Measurements from ENCODE around the gene COTL1.
A peak's percentile ranks its signal among the peaks of the same experiment; 100 is the strongest.
"Not testable (repeated sequence)": the region's sequence is repeated elsewhere in the genome, so short reads cannot be mapped to it uniquely, and the experiment has no call there.

The COTL1 gene

GRCh38 chr16:84567286-84567962 is 50.5 kb downstream of the COTL1 start:
- no peak for DNase-seq

- DNase-seq: no peak
These were observed 51.2 kb downstream of the COTL1 start for GRCh38 chr16:84566545-84567257.

- peak; percentile 38 for DNase-seq
These were observed 52.0 kb downstream of the COTL1 start for GRCh38 chr16:84565669-84566495.

GRCh38 chr16:84563786-84564420 is 54.0 kb downstream of the COTL1 start:
- no peak for DNase-seq

- no peak for DNase-seq
These were observed 54.7 kb downstream of the COTL1 start for GRCh38 chr16:84563064-84563715.

- DNase-seq: no peak
These were observed 55.6 kb downstream of the COTL1 start for GRCh38 chr16:84562174-84562815.

GRCh38 chr16:84561291-84561690 is 56.6 kb downstream of the COTL1 start:
- no peak for DNase-seq

- DNase-seq: no peak
These were observed 57.6 kb downstream of the COTL1 start for GRCh38 chr16:84560269-84560668.

GRCh38 chr16:84559311-84559932 is 58.5 kb downstream of the COTL1 start:
- DNase-seq: no peak

GRCh38 chr16:84558850-84559249 is 59.0 kb downstream of the COTL1 start:
- DNase-seq: not testable (repeated sequence)

GRCh38 chr16:84557504-84557903 is 60.4 kb downstream of the COTL1 start:
- DNase-seq: no peak

- no peak for DNase-seq
These were observed 60.8 kb downstream of the COTL1 start for GRCh38 chr16:84557059-84557458.

- DNase-seq: peak; percentile 13
These were observed 62.3 kb downstream of the COTL1 start for GRCh38 chr16:84555418-84556196.

GRCh38 chr16:84554627-84555328 is 63.1 kb downstream of the COTL1 start:
- no peak for DNase-seq

GRCh38 chr16:84553873-84554399 is 63.9 kb downstream of the COTL1 start:
- no peak for DNase-seq

GRCh38 chr16:84552135-84552534 is 65.7 kb downstream of the COTL1 start:
- DNase-seq: no peak

GRCh38 chr16:84550096-84550495 is 67.8 kb downstream of the COTL1 start:
- DNase-seq: no peak

GRCh38 chr16:84548971-84549844 is 68.7 kb downstream of the COTL1 start:
- DNase-seq: no peak

- peak; percentile 20 for DNase-seq
These were observed 69.4 kb downstream of the COTL1 start for GRCh38 chr16:84548508-84548907.
